BJ (cell line): Measurements from ENCODE around the gene TAF1B. TPM values are rescaled to one million over a fixed set of nuclear protein-coding genes. Genes with fewer than 3 reads are reported as not detected.
A peak's percentile ranks its signal among the peaks of the same experiment; 100 is the strongest.

Experiments
- CTCF ChIA-PET: fragments of 350-600 bp; formaldehyde crosslinking; extraction: SDS; loops from one replicate; lab custom pipeline; 2021; ENCODE audit warnings: antibody characterized with exemption, inconsistent platforms; lab: Yijun Ruan, JAX
- POLR2A ChIA-PET: fragments of 300-600 bp; sonication (Branson Sonifier 250); formaldehyde crosslinking; extraction: SDS; loops from one replicate; lab custom pipeline; 2021; ENCODE audit warnings: antibody characterized with exemption; lab: Charles Lee
- DNase-seq: peaks from one replicate; pipeline ENCODE4 v3.0.0-alpha.2; 2011; ENCODE audit warnings: low read depth
- H3K27me3 ChIP-seq: 2 replicates; pipeline ENCODE4 v1.6.0; 2011; ENCODE audit warnings: low read length; ENCODE audit not compliant: control insufficient read depth, insufficient read depth
- H3K36me3 ChIP-seq: 2 replicates; pipeline ENCODE4 v1.5.1; 2011; ENCODE audit warnings: low read length; ENCODE audit not compliant: control insufficient read depth, insufficient read depth
- H3K4me3 ChIP-seq: 2 replicates; pipeline ENCODE4 v1.5.1; 2011; ENCODE audit warnings: low read depth, mild to moderate bottlenecking, control low read depth, low read length
- polyA plus RNA-seq: library from polyadenylated mRNA; depleted of rRNA; stranded (reverse); fragments of >200 nt; gene quantifications from 2 replicates; pipeline ENCODE4 v1.2.3, GENCODE V29; 2011
- TF ChIP-seq, protein P1 (sequence below): IDR thresholded peaks from 2 replicates; pipeline ENCODE4 v1.5.1; 2011; ENCODE audit warnings: low read depth, mild to moderate bottlenecking, control low read depth, inconsistent platforms, low read length, moderate library complexity; ENCODE audit not compliant: insufficient read depth

TAF1B gene
- polyA plus RNA-seq, 1 experiment = 7.6 TPM

GRCh38 chr2:9844036-9844483 is 786 bp downstream of the TAF1B start:
- DNase-seq = no peak
- POLR2A ChIA-PET = interaction anchor here (0.6 kb wide), 1 partner anchor 30 kb away, joined by 3 read pairs; no protein-coding TSS in a partner anchor
- TF ChIP-seq, protein P1, sequence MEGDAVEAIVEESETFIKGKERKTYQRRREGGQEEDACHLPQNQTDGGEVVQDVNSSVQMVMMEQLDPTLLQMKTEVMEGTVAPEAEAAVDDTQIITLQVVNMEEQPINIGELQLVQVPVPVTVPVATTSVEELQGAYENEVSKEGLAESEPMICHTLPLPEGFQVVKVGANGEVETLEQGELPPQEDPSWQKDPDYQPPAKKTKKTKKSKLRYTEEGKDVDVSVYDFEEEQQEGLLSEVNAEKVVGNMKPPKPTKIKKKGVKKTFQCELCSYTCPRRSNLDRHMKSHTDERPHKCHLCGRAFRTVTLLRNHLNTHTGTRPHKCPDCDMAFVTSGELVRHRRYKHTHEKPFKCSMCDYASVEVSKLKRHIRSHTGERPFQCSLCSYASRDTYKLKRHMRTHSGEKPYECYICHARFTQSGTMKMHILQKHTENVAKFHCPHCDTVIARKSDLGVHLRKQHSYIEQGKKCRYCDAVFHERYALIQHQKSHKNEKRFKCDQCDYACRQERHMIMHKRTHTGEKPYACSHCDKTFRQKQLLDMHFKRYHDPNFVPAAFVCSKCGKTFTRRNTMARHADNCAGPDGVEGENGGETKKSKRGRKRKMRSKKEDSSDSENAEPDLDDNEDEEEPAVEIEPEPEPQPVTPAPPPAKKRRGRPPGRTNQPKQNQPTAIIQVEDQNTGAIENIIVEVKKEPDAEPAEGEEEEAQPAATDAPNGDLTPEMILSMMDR = no peak

GRCh38 chr2:9844576-9844975 is 1.3 kb downstream of the TAF1B start:
- H3K36me3 ChIP-seq = peaks cover 1% of the 10 kb centered on the region; the same call in 1 of the 2 replicates
- no peaks in the 10 kb centered on the region for H3K27me3 ChIP-seq
- no peak for DNase-seq
- CTCF ChIA-PET = interaction anchor here (1.3 to 7.2 kb wide), 2 partner anchors 31 to 140 kb away, joined by 5 to 47 read pairs; no protein-coding TSS in a partner anchor
- H3K4me3 ChIP-seq = peak overlapping the region; percentile 55
- POLR2A ChIA-PET = no interaction called here
- TF ChIP-seq, protein P1 = no peak

More at GRCh38 chr2:9844036-9844483, 786 bp downstream of the TAF1B start:
- H3K36me3 ChIP-seq = peaks cover 1% of the 10 kb centered on the region; the same call in 1 of the 2 replicates
- H3K27me3 ChIP-seq = no peaks in the 10 kb centered on the region
- peak overlapping the region; percentile 55 for H3K4me3 ChIP-seq
- CTCF ChIA-PET = interaction anchor here (0.6 to 7.2 kb wide), 7 partner anchors 11 to 276 kb away, joined by 3 to 47 read pairs (median 3); no protein-coding TSS in a partner anchor

- POLR2A ChIA-PET = no interaction called here
- DNase-seq = no peak
- CTCF ChIA-PET = interaction anchor here (0.5 to 1.2 kb wide), 4 partner anchors 33 to 145 kb away, joined by 3 to 8 read pairs (median 4); no protein-coding TSS in a partner anchor
- Histone ChIP-seq H3K27me3 (no peaks in the 10 kb centered on the region), H3K36me3 (peaks cover 4% of the 10 kb centered on the region), H3K4me3 (no peak overlapping the region)
- TF ChIP-seq, protein P1 = no peak
These were observed 3.3 kb downstream of the TAF1B start for GRCh38 chr2:9846554-9846953.

DNA sequence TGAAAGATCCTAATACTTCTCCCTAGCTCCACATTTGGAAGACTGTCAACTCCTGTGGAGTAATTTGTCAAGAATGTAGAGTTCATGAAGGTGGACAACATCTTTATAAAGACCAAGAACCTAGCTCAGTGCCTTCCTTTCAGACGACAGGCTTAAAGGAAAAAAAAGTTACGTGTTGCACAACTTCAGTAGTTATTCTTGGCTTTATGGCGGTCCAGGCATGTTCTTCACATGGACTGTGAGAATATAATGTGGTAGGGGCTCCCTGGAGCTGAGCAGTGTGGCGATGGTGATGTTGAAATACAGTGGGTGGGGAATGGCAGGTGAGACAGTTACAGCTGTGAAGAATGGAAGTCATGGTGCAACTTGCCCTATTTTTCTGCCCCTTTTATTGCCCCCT is 3.9 kb downstream of the TAF1B start:
- H3K4me3 ChIP-seq = no peak overlapping the region
- ChIA-PET CTCF (interaction anchor here (0.5 to 1.2 kb wide), 6 partner anchors 9 to 196 kb away, joined by 3 to 8 read pairs (median 4); partner anchors contain the start of gene KLF11), POLR2A (no interaction called here)
- TF ChIP-seq, protein P1 = no peak
- no peaks in the 10 kb centered on the region for H3K27me3 ChIP-seq
- no peak for DNase-seq
- H3K36me3 ChIP-seq = peaks cover 4% of the 10 kb centered on the region

DNA sequence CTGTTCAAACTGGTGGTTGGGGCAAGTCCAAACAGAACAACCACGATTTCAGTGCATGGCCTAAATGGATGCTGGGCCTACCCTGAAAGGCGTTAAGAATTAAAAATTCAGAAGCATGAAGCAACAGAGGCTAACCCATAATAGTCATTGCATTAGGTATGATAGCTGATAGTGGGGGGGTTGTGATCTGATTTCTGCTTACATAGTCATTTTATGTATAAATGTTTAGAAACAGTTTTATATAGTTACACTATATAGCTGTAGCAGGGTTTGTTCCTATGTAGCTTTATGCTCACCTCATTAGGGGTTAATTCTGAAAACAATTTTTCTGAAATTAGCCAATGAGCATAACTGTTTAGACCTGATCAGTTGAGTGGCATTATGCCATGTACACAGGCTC is 9.6 kb downstream of the TAF1B start:
- DNase-seq = no peak
- CTCF ChIA-PET = no interaction called here
- POLR2A ChIA-PET = no interaction called here
- no peak overlapping the region for H3K4me3 ChIP-seq
- TF ChIP-seq, protein P1 = no peak
- H3K27me3 ChIP-seq = no peaks in the 10 kb centered on the region
- H3K36me3 ChIP-seq = peaks cover 15% of the 10 kb centered on the region
